Measurements from ENCODE around the gene RFK. TPM values are rescaled to one million over a fixed set of nuclear protein-coding genes. Genes with fewer than 3 reads are reported as not detected.

Gene RFK
- total RNA-seq, 2 donors from 2014 or later: 18.4 to 23.5 TPM

DNA sequence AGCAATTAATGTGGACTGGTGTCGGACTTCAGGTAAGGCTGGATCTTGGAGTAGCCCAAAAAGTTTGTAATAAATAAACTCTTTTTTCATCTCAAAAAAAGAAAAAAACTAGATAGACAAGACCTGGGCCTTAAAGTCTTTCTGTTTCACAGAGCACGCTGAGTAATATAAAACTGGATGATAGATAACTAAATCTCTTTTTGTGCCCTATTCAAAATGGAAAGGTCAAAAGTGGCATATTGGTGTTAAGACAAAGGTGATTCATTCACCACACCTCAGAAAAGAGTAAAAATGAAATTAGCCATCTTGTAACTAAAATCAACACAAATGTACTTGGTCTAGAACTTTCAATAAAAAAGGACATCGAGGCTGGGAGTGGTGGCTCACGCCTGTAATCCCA, 30.3 kb upstream of the RFK start:
- H3K36me3 ChIP-seq: no peaks in the 10 kb centered on the region
- WGBS: 75% methylated on average over 4 of the region's 4 CpGs
- no peaks in the 10 kb centered on the region for H3K27me3 ChIP-seq (replicated peaks; ENCODE audit: insufficient read depth)
- H3K9me3 ChIP-seq: no peaks in the 10 kb centered on the region
- DNase-seq (ENCODE audit: low spot score): no peak
- no peak overlapping the region for H3K27ac ChIP-seq
- no peak overlapping the region for H3K4me3 ChIP-seq
- H3K4me1 ChIP-seq (replicated peaks): no peaks in the 10 kb centered on the region
- intact Hi-C loops (cut with DNase I): no loop called here
- TF ChIP-seq, protein P1, sequence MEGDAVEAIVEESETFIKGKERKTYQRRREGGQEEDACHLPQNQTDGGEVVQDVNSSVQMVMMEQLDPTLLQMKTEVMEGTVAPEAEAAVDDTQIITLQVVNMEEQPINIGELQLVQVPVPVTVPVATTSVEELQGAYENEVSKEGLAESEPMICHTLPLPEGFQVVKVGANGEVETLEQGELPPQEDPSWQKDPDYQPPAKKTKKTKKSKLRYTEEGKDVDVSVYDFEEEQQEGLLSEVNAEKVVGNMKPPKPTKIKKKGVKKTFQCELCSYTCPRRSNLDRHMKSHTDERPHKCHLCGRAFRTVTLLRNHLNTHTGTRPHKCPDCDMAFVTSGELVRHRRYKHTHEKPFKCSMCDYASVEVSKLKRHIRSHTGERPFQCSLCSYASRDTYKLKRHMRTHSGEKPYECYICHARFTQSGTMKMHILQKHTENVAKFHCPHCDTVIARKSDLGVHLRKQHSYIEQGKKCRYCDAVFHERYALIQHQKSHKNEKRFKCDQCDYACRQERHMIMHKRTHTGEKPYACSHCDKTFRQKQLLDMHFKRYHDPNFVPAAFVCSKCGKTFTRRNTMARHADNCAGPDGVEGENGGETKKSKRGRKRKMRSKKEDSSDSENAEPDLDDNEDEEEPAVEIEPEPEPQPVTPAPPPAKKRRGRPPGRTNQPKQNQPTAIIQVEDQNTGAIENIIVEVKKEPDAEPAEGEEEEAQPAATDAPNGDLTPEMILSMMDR (IDR thresholded peaks at IDR 0.05): no peak
- no peak for TF ChIP-seq POLR2AphosphoS5 (IDR thresholded peaks at IDR 0.05)
- no peak for TF ChIP-seq POLR2A (IDR thresholded peaks at IDR 0.05)

- DNase-seq (ENCODE audit: low spot score): no peak
- Histone ChIP-seq H3K27me3 (replicated peaks; ENCODE audit: insufficient read depth) (no peaks in the 10 kb centered on the region), H3K9me3 (no peaks in the 10 kb centered on the region), H3K4me1 (replicated peaks) (no peaks in the 10 kb centered on the region), H3K36me3 (no peaks in the 10 kb centered on the region), H3K27ac (no peak overlapping the region), H3K4me3 (no peak overlapping the region)
- WGBS: 33% methylated on average over 2 of the region's 2 CpGs
- intact Hi-C loops (cut with DNase I): no loop called here
- TF ChIP-seq POLR2AphosphoS5 (IDR thresholded peaks at IDR 0.05) (peak; percentile 47), POLR2A (IDR thresholded peaks at IDR 0.05) (no peak)
- TF ChIP-seq, protein P1 (IDR thresholded peaks at IDR 0.05): no peak
Observed at GRCh38 chr9:76423216-76424177, 29.3 kb upstream of the RFK start.

- no peak overlapping the region for H3K27ac ChIP-seq
- H3K27me3 ChIP-seq (replicated peaks; ENCODE audit: insufficient read depth): no peaks in the 10 kb centered on the region
- no peak overlapping the region for H3K4me3 ChIP-seq
- intact Hi-C loops (cut with DNase I): no loop called here
- H3K4me1 ChIP-seq (replicated peaks): peaks cover 7% of the 10 kb centered on the region
- H3K36me3 ChIP-seq: no peaks in the 10 kb centered on the region
- TF ChIP-seq POLR2AphosphoS5 (IDR thresholded peaks at IDR 0.05) (no peak), POLR2A (IDR thresholded peaks at IDR 0.05) (no peak)
- TF ChIP-seq, protein P1 (IDR thresholded peaks at IDR 0.05): peak in 1 of 4 experiments; percentile 27
- no peaks in the 10 kb centered on the region for H3K9me3 ChIP-seq
- no peak for DNase-seq (ENCODE audit: low spot score)
- WGBS: 94% methylated on average over 2 of the region's 2 CpGs
Observed at GRCh38 chr9:76419782-76420380, 25.7 kb upstream of the RFK start.

- no peaks in the 10 kb centered on the region for H3K27me3 ChIP-seq (replicated peaks; ENCODE audit: insufficient read depth)
- no peak overlapping the region for H3K4me3 ChIP-seq
- no peaks in the 10 kb centered on the region for H3K9me3 ChIP-seq
- 0% methylated on average over 1 of the region's 1 CpG for WGBS
- no peaks in the 10 kb centered on the region for H3K36me3 ChIP-seq
- intact Hi-C loops (cut with DNase I): no loop called here
- peak; percentile 39 for TF ChIP-seq POLR2AphosphoS5 (IDR thresholded peaks at IDR 0.05)
- TF ChIP-seq, protein P1 (IDR thresholded peaks at IDR 0.05): no peak
- no peak for DNase-seq (ENCODE audit: low spot score)
- peaks cover 7% of the 10 kb centered on the region for H3K4me1 ChIP-seq (replicated peaks)
- H3K27ac ChIP-seq: peak overlapping the region; percentile 21 to 82
Observed at GRCh38 chr9:76417394-76417793, 23.2 kb upstream of the RFK start.

Measured in prostate gland (tissue), 2 donors.